Panc1 (cell line): ENCODE measurements around the gene AIG1. TPM values are rescaled to one million over a fixed set of nuclear protein-coding genes. Genes with fewer than 3 reads are reported as not detected.

Source experiments
- ATAC-seq: fragments of 200-7000 bp; cut with Tn5 transposase; 2 replicates; pipeline ENCODE4 v1.9.1; 2020; ENCODE audit warnings: mild to moderate bottlenecking, moderate library complexity
- BruUV-seq: library from RNA; stranded (reverse); fragments of 400-500 nt; replicated peaks from 2 replicates; lab custom pipeline; 2021; lab: Mats Ljungman, UMichigan
- CTCF ChIA-PET: fragments of 300-600 bp; sonication (Branson Sonifier 250); formaldehyde crosslinking; loops from one replicate; lab custom pipeline; 2022; ENCODE audit warnings: antibody characterized with exemption; lab: Charles Lee
- POLR2A ChIA-PET: fragments of 300-600 bp; sonication (Branson Sonifier 250); formaldehyde crosslinking; loops from one replicate; lab custom pipeline; 2022; ENCODE audit warnings: antibody characterized with exemption; lab: Charles Lee
- DNase-seq: peaks from one replicate; pipeline ENCODE4 v3.0.0-alpha.2; 2010; ENCODE audit warnings: low read depth, low spot score
- H3K27ac ChIP-seq: 2 replicates; pipeline ENCODE4 v1.5.1; 2011; ENCODE audit warnings: mild to moderate bottlenecking, low read length, inconsistent platforms
- H3K27me3 ChIP-seq: fragments of 200-500 bp; sonication (Bioruptor generic); 2 replicates; pipeline ENCODE4 v1.6.0; 2014; ENCODE audit warnings: low read length, inconsistent platforms; ENCODE audit not compliant: control insufficient read depth, insufficient read depth
- H3K36me3 ChIP-seq: fragments of 200-500 bp; sonication (Bioruptor generic); 2 replicates; pipeline ENCODE4 v1.5.1; 2014; ENCODE audit warnings: inconsistent platforms, mild to moderate bottlenecking, low read length, moderate library complexity; ENCODE audit not compliant: control insufficient read depth, insufficient read depth
- H3K4me1 ChIP-seq: 2 replicates; pipeline ENCODE4 v1.5.1; 2011; ENCODE audit warnings: inconsistent platforms, mild to moderate bottlenecking, low read length, moderate library complexity; ENCODE audit not compliant: control insufficient read depth, insufficient read depth
- H3K4me3 ChIP-seq, 2 experiments: 2 replicates each; pipeline ENCODE4 v1.5.1; 2011 to 2012; ENCODE audit warnings: low read depth in 2 of 2, low read length in 2 of 2, mild to moderate bottlenecking in 2 of 2, inconsistent platforms in 1 of 2, moderate library complexity in 1 of 2
- H3K9me3 ChIP-seq: fragments of 200-500 bp; sonication (Bioruptor generic); 2 replicates; pipeline ENCODE4 v1.5.1; 2014; ENCODE audit warnings: low read depth, mild to moderate bottlenecking, inconsistent platforms, low read length, moderate library complexity; ENCODE audit not compliant: control insufficient read depth, insufficient read depth
- CTCF ChIP-seq: fragments of 450-650 bp; IDR thresholded peaks from 2 replicates; pipeline ENCODE4 v1.5.1; 2017; ENCODE audit warnings: mild to moderate bottlenecking
- POLR2AphosphoS5 ChIP-seq: IDR thresholded peaks from 2 replicates; pipeline ENCODE4 v1.6.1; 2012; ENCODE audit warnings: mild to moderate bottlenecking, low read depth, low read length, moderate library complexity
- REST ChIP-seq, 2 experiments: IDR thresholded peaks; 2 replicates each; pipeline ENCODE4 v1.6.1; 2011 to 2012; ENCODE audit warnings: low read depth in 2 of 2, control low read depth in 1 of 2, low read length in 1 of 2, mild to moderate bottlenecking in 1 of 2, moderate library complexity in 1 of 2; ENCODE audit not compliant: insufficient read depth in 1 of 2
- SIN3A ChIP-seq: IDR thresholded peaks from 2 replicates; pipeline ENCODE4 v1.6.1; 2012; ENCODE audit warnings: low read depth, mild to moderate bottlenecking, low read length, moderate library complexity, borderline replicate concordance; ENCODE audit not compliant: insufficient read depth
- TCF7L2 ChIP-seq: IDR thresholded peaks from 2 replicates; pipeline ENCODE4 v1.6.1; 2011; ENCODE audit warnings: mild to moderate bottlenecking, low read depth, low read length, inconsistent platforms
- in situ Hi-C: cut with HindIII; loops from 2 replicates; pipeline ENCODE4 v1.10.0; 2016; ENCODE audit warnings: low sequenced_read_pairs, low pct_unique_long_range_greater_than_20kb
- intact Hi-C: fragments of 100-400 bp; cut with micrococcal nuclease; formaldehyde crosslinking; loops from one replicate; pipeline ENCODE4 v1.10.0; 2022; ENCODE audit not compliant: unreplicated experiment
- total RNA-seq: library from RNA; stranded (reverse); gene quantifications from one replicate; pipeline ENCODE4 v1.2.1, GENCODE V29; 2021; ENCODE audit not compliant: unreplicated experiment

The AIG1 gene
- total RNA-seq, 1 experiment from 2014 or later = 23.9 TPM

- in situ Hi-C loops = no loop called here
- peak; percentile 76 for ATAC-seq
These were observed 115.7 kb downstream of the AIG1 start for GRCh38 chr6:143176090-143177021.

GRCh38 chr6:143177706-143178105 is 117.0 kb downstream of the AIG1 start:
- Histone ChIP-seq H3K9me3 (no peaks in the 10 kb centered on the region), H3K36me3 (no peaks in the 10 kb centered on the region), H3K4me1 (no peaks in the 10 kb centered on the region), H3K4me3 (no peak overlapping the region), H3K27me3 (no peaks in the 10 kb centered on the region), H3K27ac (no peak overlapping the region)
- ChIA-PET POLR2A (no interaction called here), CTCF (no interaction called here)
- no TSS peak for BruUV-seq
- no peak for ATAC-seq
- in situ Hi-C loops = no loop called here
- intact Hi-C loops = no loop called here
- no peak for DNase-seq
- TF ChIP-seq SIN3A (no peak), TCF7L2 (no peak), CTCF (no peak), POLR2AphosphoS5 (no peak)

More at GRCh38 chr6:143176090-143177021, 115.7 kb downstream of the AIG1 start:
- DNase-seq = no peak
- POLR2A ChIA-PET = no interaction called here
- Histone ChIP-seq H3K4me1 (no peaks in the 10 kb centered on the region), H3K9me3 (no peaks in the 10 kb centered on the region), H3K27me3 (no peaks in the 10 kb centered on the region), H3K4me3 (no peak overlapping the region), H3K36me3 (no peaks in the 10 kb centered on the region), H3K27ac (no peak overlapping the region)
- intact Hi-C loops = no loop called here
- BruUV-seq = no TSS peak
- CTCF ChIA-PET = interaction anchor here (0.6 to 0.7 kb wide), 3 partner anchors 9 to 401 kb away, joined by 3 to 11 read pairs (median 5); no protein-coding TSS in a partner anchor
- TF ChIP-seq REST (IDR thresholded peaks at IDR 0.05; ENCODE audit: insufficient read depth in 1 of 2, low read depth in 2 of 2, low read length in 1 of 2) (no peak), CTCF (peak; percentile 55), TCF7L2 (peak; percentile 94), SIN3A (no peak), POLR2AphosphoS5 (no peak)
